Loucy (cell line): ENCODE results near the gene RND3.

Experiments
- H2AFZ ChIP-seq: fragments of 200-600 bp; sonication (generic); 2 replicates; pipeline ENCODE4 v1.6.0; 2016; ENCODE audit warnings: antibody characterized with exemption, mild to moderate bottlenecking, low read length, moderate library complexity
- H3F3A ChIP-seq: fragments of 200-600 bp; 2 replicates; pipeline ENCODE4 v1.6.0; 2016; ENCODE audit warnings: antibody characterized with exemption, low read depth, mild to moderate bottlenecking
- H3K27me3 ChIP-seq: fragments of 200-600 bp; sonication (generic); 2 replicates; pipeline ENCODE4 v1.6.1; 2014; ENCODE audit warnings: low read length, mild to moderate bottlenecking; ENCODE audit not compliant: insufficient read depth, poor library complexity, severe bottlenecking
- H3K36me3 ChIP-seq: fragments of 200-600 bp; sonication (generic); 2 replicates; pipeline ENCODE4 v1.6.1; 2016; ENCODE audit warnings: low read length; ENCODE audit not compliant: insufficient read depth
- H3K4me1 ChIP-seq: fragments of 200-600 bp; sonication (generic); 2 replicates; pipeline ENCODE4 v1.5.1; 2014; ENCODE audit warnings: low read length, mild to moderate bottlenecking; ENCODE audit not compliant: insufficient read depth, poor library complexity, severe bottlenecking
- H3K4me2 ChIP-seq: fragments of 200-600 bp; sonication (generic); 2 replicates; pipeline ENCODE4 v1.6.0; 2014; ENCODE audit warnings: antibody characterized with exemption, low read length, low read depth, mild to moderate bottlenecking; ENCODE audit not compliant: poor library complexity, severe bottlenecking
- H3K4me3 ChIP-seq: fragments of 200-600 bp; sonication (generic); 2 replicates; pipeline ENCODE4 v1.5.1; 2014; ENCODE audit warnings: low read length, mild to moderate bottlenecking, mixed read lengths; ENCODE audit not compliant: poor library complexity, severe bottlenecking
- H3K79me2 ChIP-seq: fragments of 200-600 bp; sonication (generic); 2 replicates; pipeline ENCODE4 v1.6.1; 2014; ENCODE audit warnings: low read length; ENCODE audit not compliant: insufficient read depth
- H3K9ac ChIP-seq: fragments of 200-600 bp; sonication (generic); 2 replicates; pipeline ENCODE4 v1.6.0; 2014; ENCODE audit warnings: mild to moderate bottlenecking, low read depth, low read length, moderate library complexity; ENCODE audit not compliant: poor library complexity, severe bottlenecking
- H3K9me2 ChIP-seq: fragments of 200-600 bp; sonication (generic); replicated peaks from 2 replicates; pipeline ENCODE4 v1.6.1; 2016; ENCODE audit warnings: low read depth, low read length, mixed read lengths
- H3K9me3 ChIP-seq: fragments of 200-600 bp; sonication (generic); 2 replicates; pipeline ENCODE4 v1.6.1; 2014; ENCODE audit warnings: mild to moderate bottlenecking, antibody characterized with exemption, low read length, low read depth; ENCODE audit not compliant: insufficient read depth
- H4K20me1 ChIP-seq: fragments of 200-600 bp; sonication (generic); 2 replicates; pipeline ENCODE4 v1.6.0; 2014; ENCODE audit warnings: antibody characterized with exemption, low read length, mild to moderate bottlenecking; ENCODE audit not compliant: insufficient read depth, poor library complexity, severe bottlenecking
- EZH2phosphoT487 ChIP-seq: fragments of 200-600 bp; IDR thresholded peaks from 2 replicates; pipeline ENCODE4 v1.6.1; 2018; ENCODE audit warnings: antibody characterized with exemption, mild to moderate bottlenecking, moderate library complexity, borderline replicate concordance
- TF ChIP-seq, protein P1 (sequence below): fragments of 200-600 bp; sonication (generic); conservative IDR thresholded peaks from 2 replicates; pipeline ENCODE4 v1.5.1; 2014; ENCODE audit warnings: mild to moderate bottlenecking, antibody characterized with exemption, low read length

The RND3 gene

DNA sequence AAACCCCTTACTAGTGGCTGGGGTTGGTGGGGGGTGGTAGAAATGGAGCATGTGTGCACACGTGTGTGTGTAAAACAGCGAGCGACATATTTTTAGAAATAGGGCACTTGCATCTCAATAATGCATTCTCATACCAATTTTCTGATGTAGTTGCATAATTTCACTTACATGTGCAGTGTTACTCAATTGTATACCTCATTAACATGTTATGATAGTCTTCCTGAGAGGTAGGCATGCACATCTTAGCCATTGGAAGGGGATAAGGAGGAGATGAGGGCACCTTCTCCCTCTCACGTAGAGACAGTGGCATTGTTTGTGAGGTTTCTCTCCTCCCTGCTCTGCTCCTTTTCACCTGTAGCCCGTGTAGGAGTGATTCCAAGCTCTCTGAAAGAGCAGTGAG, 44.6 kb upstream of the RND3 start:
- no peaks in the 10 kb centered on the region for H4K20me1 ChIP-seq
- H3K9ac ChIP-seq: no peak overlapping the region
- no peak overlapping the region for H3K4me2 ChIP-seq
- no peaks in the 10 kb centered on the region for H3K9me2 ChIP-seq
- H3F3A ChIP-seq: no peaks in the 10 kb centered on the region
- no peaks in the 10 kb centered on the region for H3K36me3 ChIP-seq
- no peak overlapping the region for H3K4me3 ChIP-seq
- peaks cover 8% of the 10 kb centered on the region; the same call in 1 of the 2 replicates for H3K9me3 ChIP-seq
- H3K4me1 ChIP-seq: peaks cover 12% of the 10 kb centered on the region
- H2AFZ ChIP-seq: no peak overlapping the region
- H3K79me2 ChIP-seq: no peaks in the 10 kb centered on the region
- H3K27me3 ChIP-seq: no peaks in the 10 kb centered on the region
- no peak for TF ChIP-seq EZH2phosphoT487
- TF ChIP-seq, protein P1, sequence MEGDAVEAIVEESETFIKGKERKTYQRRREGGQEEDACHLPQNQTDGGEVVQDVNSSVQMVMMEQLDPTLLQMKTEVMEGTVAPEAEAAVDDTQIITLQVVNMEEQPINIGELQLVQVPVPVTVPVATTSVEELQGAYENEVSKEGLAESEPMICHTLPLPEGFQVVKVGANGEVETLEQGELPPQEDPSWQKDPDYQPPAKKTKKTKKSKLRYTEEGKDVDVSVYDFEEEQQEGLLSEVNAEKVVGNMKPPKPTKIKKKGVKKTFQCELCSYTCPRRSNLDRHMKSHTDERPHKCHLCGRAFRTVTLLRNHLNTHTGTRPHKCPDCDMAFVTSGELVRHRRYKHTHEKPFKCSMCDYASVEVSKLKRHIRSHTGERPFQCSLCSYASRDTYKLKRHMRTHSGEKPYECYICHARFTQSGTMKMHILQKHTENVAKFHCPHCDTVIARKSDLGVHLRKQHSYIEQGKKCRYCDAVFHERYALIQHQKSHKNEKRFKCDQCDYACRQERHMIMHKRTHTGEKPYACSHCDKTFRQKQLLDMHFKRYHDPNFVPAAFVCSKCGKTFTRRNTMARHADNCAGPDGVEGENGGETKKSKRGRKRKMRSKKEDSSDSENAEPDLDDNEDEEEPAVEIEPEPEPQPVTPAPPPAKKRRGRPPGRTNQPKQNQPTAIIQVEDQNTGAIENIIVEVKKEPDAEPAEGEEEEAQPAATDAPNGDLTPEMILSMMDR: no peak

DNA sequence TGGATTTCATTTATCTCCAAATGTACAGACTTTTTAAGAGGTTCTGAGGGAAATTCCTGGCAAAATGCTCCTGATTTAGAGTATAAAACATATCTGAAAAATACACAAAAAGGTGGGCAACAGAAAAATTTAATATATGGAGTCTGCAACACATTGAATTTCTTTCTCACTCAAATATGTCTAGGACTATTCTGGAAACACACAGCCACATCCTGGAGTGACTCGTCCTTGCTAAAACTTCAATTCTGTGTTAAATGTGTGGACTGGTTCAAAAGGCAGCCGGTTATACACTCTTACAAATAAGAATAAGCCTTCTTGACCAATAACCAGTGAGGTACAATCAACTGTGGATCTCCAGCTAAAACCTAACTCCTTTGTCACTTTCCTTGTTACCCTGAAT, 44.1 kb upstream of the RND3 start:
- H4K20me1 ChIP-seq: no peaks in the 10 kb centered on the region
- H3K79me2 ChIP-seq: no peaks in the 10 kb centered on the region
- H3K9ac ChIP-seq: no peak overlapping the region
- H3K4me1 ChIP-seq: peaks cover 12% of the 10 kb centered on the region
- no peak overlapping the region for H3K4me3 ChIP-seq
- H3K27me3 ChIP-seq: no peaks in the 10 kb centered on the region
- H3F3A ChIP-seq: no peaks in the 10 kb centered on the region
- peaks cover 8% of the 10 kb centered on the region; the same call in 1 of the 2 replicates for H3K9me3 ChIP-seq
- H3K9me2 ChIP-seq: no peaks in the 10 kb centered on the region
- H3K36me3 ChIP-seq: no peaks in the 10 kb centered on the region
- no peak overlapping the region for H3K4me2 ChIP-seq
- no peak overlapping the region for H2AFZ ChIP-seq
- TF ChIP-seq EZH2phosphoT487: no peak
- TF ChIP-seq, protein P1: no peak

DNA sequence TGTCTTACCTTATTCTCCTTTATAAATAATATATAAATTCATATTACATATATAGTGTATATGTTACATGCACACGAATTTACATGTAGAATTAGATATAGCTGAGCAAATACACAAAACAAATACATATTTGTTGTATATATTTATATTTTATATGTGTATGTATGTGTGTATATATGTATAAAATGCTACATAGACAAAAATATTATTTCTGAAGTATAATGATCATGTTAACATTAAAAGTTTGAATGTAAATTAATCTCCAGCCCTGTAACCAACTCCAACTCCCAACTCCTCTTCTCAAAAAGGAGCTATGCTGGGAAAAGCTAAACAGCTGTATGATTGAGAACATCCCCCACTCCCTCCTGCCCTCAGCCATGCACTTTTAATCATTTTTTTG, 42.7 kb upstream of the RND3 start:
- H3K4me2 ChIP-seq: no peak overlapping the region
- no peaks in the 10 kb centered on the region for H3K9me2 ChIP-seq
- no peaks in the 10 kb centered on the region for H4K20me1 ChIP-seq
- H3K9ac ChIP-seq: no peak overlapping the region
- H3K9me3 ChIP-seq: no peaks in the 10 kb centered on the region
- no peaks in the 10 kb centered on the region for H3F3A ChIP-seq
- H3K27me3 ChIP-seq: no peaks in the 10 kb centered on the region
- TF ChIP-seq, protein P1: no peak
- TF ChIP-seq EZH2phosphoT487: no peak
- H3K79me2 ChIP-seq: no peaks in the 10 kb centered on the region
- H3K4me1 ChIP-seq: peaks cover 12% of the 10 kb centered on the region
- no peaks in the 10 kb centered on the region for H3K36me3 ChIP-seq
- H3K4me3 ChIP-seq: no peak overlapping the region
- no peak overlapping the region for H2AFZ ChIP-seq
